HCEC 1CT (cell line): ENCODE data around the gene HDGFL2.
"Not testable (repeated sequence)": the region's sequence is repeated elsewhere in the genome, so short reads cannot be mapped to it uniquely, and the experiment has no call there.

Source experiments
- DNase-seq: peaks from one replicate; pipeline ENCODE4 v3.0.0-alpha.2; 2017

Gene HDGFL2

DNA sequence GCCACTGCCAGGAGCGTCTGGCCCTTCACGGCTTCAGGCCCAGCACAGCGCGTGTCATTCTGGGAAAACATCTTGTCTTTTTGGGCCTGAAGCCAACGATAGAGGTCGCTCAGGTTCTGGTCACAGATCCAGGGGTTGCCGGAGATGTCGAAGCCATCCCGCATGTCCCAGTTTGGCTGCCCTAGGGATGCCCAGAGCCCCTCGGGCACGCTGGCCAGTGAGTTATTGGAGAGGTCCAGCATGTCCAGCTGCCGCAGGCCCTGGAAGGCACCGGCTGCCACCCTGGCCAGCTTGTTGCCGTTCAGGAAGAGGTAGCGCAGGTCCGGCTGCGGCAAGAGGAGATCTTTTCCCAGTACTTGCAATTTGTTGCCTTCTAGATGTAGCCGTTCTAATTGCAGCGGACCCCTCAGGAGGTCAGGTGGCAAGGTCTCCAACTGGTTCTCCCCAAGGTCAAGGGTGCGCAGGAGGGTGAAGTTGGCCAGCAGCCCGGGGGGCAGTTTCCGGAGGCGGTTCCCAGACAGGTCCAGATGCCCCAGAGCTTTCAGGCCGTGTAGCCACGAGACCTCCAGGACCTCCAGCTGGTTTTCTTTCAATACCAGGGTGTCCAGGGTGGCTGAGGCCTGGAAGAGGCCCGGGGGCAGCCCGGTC lies 66.0 kb downstream of the HDGFL2 start:
- DNase-seq: no peak

DNA sequence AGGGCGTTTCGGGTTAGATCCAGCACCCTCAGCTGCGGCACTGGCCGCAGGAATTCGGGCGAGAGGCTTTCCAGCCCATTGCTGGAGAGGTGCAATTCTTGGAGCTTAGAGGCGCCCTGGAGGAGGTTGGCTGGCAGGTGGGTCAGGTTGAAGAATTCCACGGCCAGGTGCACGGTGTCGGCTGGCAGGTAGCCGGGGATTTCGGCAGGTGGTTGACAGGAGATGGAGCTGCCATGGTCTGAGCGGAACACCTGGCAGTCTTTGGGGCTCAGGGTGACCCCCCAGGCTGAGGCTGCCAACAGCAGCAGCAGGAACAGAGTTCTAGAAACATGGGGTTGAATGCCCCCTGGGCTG lies 66.5 kb downstream of the HDGFL2 start:
- no peak for DNase-seq

DNA sequence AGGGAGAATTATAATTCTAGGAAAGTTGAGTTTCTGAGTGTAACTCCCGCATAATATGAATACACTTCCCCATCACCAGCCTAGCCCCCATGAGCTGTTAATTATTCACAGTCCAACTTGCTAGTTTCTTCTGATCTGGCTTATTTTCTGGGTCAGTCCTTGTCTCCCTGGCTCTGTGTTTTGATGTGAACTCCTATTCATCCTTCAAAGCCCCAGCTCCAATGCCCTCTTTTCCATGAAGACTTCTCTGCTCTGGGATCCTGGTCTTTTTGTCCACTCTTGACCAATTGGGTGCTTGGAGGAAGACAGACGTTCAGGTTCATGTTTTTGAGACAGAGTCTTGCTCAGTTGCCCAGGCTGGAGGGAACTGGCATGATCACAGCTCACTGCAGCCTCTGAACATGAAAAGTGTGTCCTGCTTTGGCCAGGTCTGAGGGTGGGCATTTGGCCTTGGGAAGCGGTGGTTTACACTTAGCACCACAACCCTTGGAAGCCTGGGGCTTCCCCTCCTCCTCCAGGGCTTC lies 67.1 kb downstream of the HDGFL2 start:
- DNase-seq: no peak

DNA sequence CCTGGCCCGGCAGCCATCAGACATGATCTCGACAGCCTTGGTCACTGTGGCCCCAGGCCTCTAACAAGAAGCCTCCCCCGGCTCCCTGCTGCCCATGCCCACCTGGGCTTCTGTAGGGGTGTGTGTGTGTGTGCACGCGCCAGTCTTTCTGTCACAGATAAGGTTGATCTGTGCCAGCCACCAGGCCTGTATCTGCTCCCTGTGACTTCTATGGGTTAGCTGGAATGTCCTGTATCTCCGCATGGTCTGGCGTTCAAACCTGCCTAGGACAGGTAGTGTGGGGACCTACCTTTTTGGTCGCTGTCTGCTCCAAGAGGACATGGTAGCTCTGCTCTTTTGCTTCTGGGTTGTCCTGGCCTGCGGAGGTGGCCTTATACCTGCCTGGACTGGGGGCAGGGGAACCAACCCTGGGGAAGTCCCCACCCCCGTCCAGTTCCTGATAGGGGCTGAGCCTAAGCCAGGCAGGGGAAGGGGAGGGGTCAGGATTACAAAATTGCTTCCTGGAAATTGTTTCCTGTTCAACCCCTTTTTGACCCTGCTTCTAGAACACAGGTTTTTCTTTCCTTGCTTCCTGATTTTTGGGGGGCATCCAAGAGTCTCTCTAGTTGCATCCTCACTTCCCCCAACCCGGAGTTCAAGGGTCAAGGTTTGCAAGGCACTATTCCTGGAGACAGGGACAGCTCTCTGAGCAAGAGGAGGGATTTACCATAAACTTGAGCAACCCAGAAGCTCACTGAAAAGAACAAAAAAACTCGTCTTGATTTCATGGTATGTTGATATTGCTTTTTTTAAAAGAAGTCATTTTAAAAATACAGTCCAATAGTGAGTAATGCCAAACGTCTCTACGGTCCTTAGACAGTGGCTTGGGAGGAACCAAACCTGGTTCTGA lies 67.8 kb downstream of the HDGFL2 start, which contains the start of gene LRG1:
LRG1 (minus strand) TSS at position 344 of the 889 bp plus-strand sequence; CDS start at position 321, 23 bp downstream.
- no peak for DNase-seq

DNA sequence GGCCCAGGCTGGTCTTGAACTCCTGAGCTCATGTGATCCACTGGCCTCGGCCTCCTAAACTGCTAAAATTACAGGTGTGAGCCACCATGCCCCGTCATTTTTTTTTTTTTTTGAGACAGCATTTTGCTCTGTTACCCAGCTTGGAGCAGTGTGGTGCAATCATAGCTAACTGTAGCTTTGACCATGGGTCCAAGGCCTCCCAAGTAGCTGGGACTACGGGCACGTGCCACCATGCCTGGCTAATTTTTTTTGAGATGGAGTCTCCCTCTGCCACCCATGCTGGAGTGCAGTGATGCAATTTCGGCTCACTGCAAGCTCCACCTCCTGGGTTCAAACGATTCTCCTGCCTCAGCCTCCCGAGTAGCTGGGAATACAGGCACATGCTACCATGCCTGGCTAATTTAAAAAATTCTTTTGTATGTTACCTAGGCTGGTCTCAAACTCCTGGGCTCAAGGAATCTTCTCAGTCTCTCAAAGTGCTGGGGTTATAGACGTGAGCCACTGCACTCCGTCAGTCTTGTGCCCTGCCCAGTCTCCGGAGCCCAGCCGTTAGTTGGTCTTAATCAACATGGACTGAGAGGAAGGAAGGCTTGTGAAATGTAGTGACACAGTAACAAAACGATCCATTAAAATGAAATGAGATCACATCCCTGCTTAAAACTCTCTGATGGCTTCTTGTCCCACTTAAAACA lies 69.2 kb downstream of the HDGFL2 start:
- no peak for DNase-seq

DNA sequence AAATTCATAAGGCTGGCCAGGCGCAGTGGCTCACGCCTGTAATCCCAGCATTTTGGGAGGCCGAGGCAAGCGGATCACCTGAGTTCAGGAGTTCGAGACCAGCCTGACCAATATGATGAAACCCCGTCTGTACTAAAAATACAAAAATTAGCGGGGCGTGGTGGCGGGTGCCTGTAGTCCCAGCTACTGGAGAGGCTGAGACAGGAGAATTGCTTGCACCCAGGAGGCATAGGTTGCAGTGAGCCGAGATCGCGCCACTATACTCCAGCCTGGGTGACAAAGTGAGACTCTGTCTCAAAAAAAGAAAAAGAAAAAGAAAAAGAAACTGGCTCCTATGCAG lies 69.7 kb downstream of the HDGFL2 start:
- not testable (repeated sequence) for DNase-seq

DNA sequence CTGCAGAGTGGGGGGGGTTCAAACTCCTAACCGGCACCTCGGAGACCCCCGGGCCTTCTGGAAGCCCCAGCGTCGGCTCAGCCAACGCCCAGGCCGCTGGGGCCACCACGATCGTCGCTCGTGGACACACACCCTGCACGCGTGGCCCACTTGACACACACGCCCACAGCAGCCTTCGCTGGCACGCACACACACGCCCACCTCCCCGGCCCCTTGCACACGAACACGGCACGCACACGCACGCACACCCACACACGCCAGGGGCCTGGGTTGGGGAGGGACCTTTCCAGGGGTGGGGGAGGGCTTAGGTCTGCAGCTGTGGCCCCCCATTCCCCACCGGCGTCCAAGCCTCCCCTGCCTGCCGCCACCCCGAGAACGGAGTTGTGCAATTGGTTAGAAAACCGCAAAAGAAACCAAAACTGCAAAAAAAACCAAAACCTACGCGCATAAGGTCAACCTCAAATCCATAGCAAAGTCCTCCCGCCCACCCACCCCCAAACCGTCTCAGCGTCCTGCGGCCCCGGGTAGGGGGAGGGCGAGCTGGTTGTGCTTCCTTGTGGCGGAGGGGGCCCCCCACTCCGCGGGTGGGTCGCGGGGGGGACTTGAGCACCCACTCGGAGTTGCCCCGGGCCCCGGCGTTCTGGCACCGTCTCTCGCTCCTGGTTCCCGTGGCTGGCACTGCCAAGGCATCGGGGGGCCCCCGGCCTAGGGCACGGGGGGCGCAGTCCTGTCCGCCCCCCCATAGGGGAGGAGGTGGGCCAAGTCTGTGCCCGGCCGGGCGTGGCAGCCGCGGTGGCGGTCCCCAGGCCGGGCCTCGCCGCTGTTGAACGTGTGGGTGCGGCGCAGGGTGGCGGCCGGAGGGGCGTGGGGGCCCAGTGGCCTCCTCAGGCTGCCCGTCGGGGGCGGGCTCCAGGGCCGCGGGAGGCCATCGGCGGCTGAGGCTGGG lies 71.1 kb downstream of the HDGFL2 start:
- no peak for DNase-seq

DNA sequence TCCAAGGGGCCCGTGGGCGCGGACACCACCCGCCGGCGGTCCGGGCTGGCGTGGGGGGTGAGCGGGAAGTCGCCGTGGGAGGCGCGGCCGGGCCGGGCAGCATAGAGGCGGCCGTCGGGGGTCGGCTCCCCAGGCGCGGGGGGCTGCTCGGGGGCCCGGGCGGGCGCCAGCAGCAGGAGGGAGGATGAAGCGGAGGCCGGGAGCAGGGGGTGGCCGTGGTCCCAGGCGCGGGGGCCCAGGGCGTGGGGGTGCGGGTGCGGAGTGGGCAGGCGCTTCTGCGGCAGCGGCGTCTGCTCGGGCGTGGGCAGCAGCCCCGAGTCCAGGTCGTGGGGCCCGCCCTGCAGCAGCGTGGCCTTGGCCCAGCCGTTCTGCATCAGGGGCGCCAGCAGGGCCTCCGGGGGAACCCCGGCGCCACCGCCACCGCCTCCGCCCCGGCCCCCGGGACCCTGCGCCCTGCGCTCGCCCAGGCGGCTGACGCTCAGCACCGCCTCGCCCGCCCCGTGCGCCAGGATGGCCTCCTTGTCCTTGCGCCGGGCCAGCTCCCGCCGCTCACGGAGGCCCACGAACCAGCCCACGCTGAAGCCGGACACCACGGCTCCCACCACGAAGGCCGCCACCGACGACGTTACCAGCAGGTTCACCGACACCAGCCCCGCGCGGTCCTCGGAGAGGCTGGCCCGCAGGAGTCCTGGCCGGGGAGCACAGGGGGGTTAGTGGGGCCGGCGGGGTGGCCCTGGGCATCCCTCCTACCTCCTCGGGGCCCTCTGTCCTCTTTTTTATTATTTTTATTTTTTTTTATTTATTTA lies 71.9 kb downstream of the HDGFL2 start:
- no peak for DNase-seq

DNA sequence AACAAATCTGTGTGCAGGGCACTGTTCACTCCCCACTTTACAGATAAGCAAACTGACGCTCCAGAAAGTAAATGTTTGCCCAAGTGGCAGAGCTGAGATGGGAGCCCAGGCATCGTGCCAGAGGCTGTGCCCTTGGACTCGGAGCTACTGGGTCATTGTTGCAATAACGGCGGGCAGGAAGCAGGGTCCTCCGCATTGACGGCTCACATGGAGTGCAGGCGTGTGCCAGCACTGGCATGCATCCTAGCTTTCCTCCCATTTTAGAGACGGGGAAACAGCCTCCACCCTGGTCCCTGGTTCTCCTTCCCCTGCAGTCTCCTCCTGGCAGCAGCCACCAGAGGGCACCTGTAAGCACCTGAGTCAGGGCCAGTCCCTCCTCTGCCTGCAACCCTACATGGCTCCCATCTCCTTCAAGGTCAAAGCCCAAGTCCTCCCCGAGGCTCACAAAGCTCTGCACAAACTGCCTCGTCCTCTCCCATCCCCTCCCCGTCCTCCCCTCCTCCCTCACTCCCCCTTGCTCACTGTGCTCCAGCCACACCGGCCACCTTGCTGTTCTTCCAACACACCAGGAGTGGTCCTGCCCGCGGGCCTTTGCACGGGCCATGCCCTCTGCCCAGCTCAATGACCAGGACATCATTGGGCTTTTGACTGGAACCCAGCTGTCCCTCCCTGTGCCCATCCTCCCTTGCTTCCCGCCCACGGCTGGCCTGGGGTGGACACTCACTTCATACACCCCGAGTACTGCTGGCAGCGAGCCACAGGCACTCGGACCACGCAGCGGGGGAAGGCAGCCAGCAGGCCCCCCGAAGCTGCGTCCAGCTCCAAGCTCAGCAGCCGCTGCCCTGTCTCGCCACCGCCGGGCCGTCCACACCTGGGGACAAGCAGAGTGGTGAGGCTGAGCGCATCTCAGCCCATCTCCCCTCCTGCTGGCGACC lies 75.5 kb downstream of the HDGFL2 start:
- no peak for DNase-seq

DNA sequence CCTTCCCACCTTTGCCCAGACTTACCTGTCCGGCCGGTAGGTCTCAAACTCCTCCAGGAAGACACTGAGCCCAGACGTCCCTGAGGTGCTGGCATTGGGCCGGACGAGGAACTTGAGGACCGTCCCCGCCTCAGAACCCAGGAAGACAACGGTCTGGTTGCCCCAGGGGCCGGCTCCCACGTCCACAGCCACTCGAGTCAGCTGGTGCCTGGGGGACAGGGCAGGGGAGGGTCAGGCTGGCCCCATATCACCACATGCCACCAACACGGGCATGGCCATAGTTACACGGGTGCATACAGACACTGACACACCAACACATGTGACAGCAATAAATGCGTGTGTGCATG lies 76.1 kb downstream of the HDGFL2 start:
- no peak for DNase-seq

DNA sequence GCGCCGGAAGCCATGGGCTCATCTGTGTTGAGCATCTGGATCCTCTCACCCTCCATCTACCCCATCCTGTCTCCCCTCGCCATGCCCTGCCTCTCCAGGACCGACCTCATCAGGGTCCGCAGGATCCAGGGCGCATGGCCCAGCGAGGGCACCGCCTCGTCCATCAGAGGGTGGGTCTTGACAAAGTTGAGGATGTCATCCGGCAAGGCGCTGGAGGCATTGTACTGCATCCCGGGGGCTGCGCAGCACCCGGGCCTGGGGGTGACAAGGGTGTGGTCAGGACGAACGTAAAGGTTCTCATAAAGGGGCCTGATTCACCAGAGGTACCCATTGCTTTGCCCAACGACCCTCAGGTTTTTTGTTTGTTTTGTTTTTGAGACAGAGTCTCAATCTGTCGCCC lies 77.9 kb downstream of the HDGFL2 start:
- DNase-seq: no peak

DNA sequence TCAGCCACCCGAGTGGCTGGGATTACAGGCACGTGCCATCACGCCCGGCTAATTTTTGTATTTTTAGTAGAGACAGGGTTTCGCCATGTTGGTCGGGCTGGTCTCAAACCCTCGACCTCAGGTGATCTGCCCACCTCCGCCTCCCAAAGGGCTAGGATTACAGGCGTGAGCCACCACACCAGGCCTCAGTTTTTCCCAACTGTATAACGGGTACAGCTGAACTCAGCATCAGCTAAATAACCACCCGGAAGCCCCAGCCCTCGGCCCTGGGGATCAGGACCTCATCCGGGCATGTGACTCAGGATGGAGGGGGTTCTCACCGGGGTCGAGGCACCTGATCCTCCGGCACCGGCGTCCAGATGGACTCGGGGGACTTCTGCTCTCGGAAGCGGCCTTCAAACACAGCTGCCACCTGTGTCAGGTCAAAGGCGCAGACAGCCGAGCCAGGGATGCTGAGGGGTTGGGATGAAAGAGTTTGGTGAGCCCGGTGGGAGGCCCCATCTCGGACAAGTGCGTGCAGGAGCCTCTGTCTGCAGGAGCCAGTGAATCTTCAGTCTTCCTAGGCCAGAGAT lies 78.5 kb downstream of the HDGFL2 start:
- DNase-seq: no peak
